HG02588 (cell line): ENCODE results near the gene KIF26B.

ENCODE experiments used
- ATAC-seq: cut with Tn5 transposase; IDR thresholded peaks from one replicate; pipeline ENCODE4 v1.9.1; 2021; ENCODE audit warnings: mild to moderate bottlenecking, moderate library complexity; ENCODE audit not compliant: unreplicated experiment

Gene KIF26B

GRCh38 chr1:245484176-245484575 is 329.4 kb downstream of the KIF26B start:
- no peak for ATAC-seq

DNA sequence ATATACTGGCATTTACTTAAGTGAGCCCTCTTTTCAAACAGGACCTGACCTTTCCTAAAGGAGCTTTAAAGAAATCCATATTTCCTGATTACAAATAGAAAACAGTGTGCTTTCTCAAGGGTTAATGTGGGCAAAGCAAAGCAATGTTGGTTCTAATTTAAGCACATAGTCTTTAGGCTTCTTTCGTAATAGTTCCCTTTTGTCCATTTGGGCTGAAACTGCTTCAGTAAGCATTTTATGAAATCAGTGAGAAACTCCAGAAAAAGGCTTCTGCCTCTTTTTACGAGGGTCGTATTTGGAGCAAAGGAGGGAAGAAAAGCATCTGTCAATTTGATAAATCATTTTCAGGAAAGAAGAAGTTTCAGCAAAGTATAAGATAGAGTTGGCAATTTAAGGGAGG is 331.2 kb downstream of the KIF26B start:
- no peak for ATAC-seq

GRCh38 chr1:245486775-245487470 is 332.1 kb downstream of the KIF26B start:
- ATAC-seq: no peak

DNA sequence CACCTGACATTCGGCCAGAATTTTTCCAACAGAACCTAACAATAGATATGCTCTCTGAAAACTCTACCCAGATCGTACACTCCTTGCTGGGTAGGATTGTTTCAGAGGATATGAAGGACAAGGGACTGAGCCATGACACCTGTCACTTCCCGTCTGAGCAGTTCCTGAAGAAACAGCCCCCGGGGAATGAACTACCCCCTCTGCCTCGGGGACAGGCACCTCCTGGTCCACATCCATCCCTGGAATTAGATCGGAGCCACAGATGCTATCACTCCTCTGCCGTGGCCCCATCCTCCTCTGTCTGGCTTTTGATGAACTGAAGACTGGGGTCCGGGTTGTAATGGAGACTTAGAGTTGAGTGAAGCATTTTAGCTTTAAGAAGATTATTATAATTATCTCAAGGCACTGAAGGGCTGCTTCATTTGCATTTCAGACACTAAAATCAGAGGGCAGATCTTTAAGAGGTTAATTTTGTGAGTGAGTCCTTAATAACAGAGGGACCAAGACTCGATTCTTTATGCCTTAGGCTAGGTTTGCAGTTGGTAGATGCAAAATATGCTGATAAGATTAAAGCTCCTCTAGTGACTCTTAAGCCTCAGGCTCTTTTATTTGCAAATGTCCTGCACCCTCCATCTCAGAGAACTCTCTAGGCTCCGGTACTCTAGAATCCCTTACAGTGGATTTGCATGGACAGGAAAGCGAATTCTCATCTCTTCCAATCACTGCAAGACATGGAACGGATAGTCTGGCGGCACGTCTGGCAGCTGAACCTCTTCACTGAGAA is 333.8 kb downstream of the KIF26B start:
- no peak for ATAC-seq

GRCh38 chr1:245489838-245490237 is 335.1 kb downstream of the KIF26B start:
- ATAC-seq: no peak

- ATAC-seq: no peak
These were observed 338.2 kb downstream of the KIF26B start for GRCh38 chr1:245493029-245493428.

DNA sequence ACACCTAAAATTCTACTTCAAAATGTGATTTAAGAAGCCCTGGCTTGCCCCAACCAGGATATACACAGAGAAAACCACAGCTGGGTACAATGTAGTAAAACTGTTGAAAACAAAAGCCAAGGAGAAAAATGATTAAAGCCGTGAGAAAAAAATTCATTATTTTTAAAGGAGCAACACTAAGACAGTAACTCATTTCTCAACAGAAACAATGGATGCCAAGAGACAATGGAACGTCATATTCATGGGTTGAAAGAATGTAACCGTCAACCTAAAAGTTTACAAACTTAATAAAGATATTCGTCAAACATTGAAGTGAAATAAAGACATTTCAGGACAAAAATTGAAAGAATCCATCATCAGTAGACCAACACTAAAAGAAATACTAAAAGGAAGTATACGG is 340.9 kb downstream of the KIF26B start:
- ATAC-seq: no peak

- ATAC-seq: no peak
These were observed 345.8 kb downstream of the KIF26B start for GRCh38 chr1:245500546-245500945.

GRCh38 chr1:245501633-245502032 is 346.8 kb downstream of the KIF26B start:
- no peak for ATAC-seq

GRCh38 chr1:245503548-245503947 is 348.8 kb downstream of the KIF26B start:
- no peak for ATAC-seq

DNA sequence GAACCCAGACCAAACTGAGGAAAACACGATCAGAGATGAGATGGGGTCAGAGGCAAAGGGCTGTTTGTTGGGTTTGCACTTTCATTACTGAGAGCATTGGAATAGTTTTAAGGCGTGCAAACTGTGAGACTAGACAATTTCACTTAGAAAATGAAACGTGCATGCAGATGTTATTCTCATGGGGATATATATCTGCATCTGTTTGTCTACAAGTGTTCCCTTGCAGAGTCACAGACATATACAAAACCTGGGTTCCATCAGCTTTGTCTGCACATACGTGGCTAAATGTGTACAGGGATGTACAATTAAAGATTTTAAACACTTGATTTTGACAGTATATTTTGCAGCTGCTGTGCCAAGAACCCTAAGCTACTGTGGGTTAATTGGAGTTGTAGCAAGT is 355.4 kb downstream of the KIF26B start:
- ATAC-seq: no peak

DNA sequence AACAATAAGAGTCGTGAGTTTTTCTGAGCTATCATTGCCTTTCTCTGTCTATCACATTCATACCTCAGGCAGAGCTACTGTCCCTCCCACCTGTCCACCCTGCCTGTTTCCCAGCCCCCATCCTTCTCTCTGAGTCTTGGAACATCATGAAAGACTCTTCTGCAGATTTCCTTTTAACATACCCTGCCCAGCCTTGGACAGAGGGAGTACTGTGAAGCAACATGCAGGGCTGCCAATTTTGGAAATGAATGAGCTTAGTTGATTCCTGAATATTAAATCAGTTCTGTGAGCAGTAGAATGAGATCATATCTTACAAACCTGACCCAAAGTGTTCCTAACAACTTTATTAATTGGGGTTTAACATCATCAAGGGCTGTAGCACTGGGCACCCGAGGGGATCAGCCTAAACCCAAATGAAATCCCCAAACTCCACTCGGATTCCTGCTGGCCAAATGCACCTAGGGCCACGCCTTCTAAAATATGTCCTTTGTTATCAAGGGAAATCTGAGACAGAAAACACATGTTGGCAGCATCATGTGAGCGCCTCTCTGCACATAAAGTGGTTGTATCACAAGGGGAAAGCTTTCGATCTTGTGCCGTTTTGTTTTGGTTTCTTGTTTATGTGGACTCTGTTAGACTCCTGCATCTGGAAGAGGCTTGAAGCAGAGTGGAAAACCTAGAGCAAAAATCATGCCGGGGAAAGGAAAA is 357.6 kb downstream of the KIF26B start:
- no peak for ATAC-seq

DNA sequence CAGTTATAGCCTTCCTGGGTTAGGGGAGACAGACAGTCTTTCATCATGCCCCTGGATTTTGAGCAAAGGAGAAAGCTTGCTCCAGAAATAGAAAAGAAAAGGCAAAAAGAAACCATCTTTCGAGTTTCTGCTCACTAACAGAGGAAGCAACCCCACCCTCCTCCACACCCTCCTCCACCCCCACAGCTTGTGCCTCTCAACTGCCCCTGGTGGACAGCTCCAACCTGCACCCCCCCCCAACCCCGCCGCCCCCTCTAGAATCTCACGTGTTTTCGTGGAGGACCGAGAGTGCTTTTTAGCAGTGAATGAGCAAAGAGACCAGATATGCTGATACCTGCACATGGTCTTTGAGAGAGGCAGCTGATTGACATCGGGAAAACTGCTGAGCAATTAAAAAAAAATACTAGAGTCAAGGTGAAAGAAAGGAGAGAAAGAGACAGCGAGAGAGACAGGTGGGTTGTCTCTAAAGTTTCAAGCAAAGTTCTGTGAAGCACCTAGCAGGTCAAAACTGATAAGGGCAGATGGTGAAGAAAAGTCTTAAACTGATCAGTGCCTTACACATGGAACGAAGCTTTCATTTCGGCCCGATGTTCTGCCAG is 358.3 kb downstream of the KIF26B start:
- no peak for ATAC-seq

DNA sequence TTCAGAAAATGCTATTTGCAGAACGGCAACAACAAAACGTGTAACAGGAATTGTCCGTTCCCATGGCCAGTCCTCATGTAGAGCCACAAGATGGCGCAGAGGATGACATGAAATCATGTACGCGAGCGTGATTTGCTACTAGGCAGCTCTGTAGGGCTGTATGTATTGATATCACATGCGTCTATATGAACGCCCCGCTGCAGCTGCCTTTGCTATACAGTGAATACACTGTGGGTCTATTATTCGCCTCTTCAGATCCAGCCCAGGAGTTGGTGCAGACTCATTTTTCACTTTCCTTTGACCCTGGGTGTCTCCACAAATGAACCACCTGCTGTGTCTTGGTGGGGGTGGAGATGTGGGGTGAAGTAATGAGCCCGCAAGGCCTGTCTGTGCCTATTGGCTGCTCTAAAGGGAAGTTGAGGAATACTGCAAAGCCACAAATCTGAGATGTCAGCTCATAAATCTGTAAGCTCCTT is 361.5 kb downstream of the KIF26B start:
- no peak for ATAC-seq

DNA sequence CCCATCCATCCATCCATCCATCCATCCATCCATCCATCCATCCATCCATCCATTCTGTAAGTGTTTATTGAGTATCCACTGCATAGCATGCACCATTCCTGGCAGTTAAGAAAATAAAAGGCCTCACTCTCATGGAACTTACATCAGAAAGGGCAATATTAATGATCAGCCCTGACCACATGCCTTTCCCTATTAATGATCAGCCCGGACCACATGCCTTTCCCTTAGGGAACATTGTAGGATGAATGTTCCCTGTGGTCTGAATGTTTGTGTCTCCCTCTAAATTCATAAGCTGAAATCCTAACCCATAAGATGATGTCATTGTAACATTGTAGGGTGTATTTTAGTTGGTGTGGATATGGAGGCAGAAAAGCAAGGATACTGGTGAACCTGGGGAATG is 365.8 kb downstream of the KIF26B start:
- ATAC-seq: no peak

DNA sequence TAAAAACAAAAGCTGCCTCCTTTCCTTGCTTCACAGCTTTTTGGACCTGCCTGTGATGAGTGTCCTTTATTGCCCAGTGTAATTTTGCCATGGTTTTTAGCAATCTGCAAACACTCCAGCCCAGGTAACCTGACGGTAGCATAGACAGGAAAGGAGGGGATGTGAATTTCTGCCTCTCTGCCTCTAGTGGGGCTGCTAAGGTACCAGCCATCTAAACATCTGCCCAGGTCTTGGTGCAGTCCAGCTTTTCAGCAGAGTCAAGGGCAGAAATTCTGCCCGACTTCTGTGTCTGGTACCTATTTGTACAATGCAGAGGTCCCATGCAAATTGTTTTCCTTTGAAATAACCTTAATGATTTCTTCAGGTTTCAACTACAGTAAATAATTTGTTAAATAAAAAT is 371.4 kb downstream of the KIF26B start:
- no peak for ATAC-seq

DNA sequence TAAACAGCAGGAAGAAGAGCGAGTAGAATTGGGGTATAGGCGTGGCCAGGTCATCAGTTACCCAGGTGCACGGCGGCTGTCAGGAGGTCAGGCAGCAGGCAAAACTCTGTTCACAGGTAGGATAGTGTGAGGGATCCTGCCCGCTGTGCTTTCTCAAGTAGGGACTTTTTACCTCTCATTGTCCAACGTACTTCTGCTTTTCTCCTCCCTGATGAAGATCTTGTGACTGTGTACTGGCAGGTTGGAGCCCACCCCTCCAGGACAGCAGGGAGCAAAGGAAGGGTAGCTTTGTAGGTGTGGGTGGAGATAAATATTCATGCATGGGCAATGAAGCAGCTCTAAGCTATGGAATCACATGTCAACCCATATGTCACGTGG is 373.5 kb downstream of the KIF26B start:
- no peak for ATAC-seq

DNA sequence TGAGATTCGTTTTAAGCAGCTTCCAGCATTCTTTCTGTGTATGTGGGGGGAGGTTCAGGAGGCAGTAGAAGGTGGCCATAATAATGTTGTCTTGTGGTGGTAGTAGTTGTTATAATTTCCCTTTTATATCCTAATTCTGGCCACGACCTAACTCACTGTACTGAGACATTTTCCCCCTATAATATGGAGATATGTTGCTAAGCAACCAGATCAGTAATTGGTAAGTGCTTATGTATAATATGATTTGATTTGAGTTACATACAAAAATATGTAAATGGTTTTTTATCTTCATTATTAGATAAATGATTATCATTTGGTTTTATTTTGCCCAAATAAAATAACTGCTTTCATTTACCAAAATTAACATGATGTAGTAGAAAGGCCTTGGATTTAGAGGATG is 376.2 kb downstream of the KIF26B start:
- no peak for ATAC-seq

GRCh38 chr1:245537992-245538391 is 383.2 kb downstream of the KIF26B start:
- no peak for ATAC-seq

DNA sequence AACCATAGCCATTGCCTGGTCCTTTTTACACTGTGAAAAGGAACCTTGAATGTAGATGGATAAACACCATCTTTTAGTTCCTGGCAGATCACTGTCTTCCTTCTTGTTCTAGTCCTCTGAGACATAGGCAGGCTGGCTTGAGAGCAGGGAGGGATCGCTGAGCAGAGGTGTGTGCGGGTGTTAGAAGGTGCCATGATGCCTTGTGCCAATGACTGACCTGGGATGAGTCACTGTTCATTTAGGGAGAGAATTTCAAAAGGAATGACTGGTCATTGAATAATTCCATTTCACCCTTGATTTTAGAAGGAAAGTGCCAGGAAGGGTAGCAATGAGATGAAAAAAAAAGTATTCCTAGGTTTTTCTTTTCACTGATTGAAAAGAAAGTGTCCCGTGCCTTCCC is 383.9 kb downstream of the KIF26B start:
- ATAC-seq: no peak

GRCh38 chr1:245541369-245541768 is 386.6 kb downstream of the KIF26B start:
- ATAC-seq: no peak
